ENCODE results near the gene C1QTNF4. TPM values are rescaled to one million over a fixed set of nuclear protein-coding genes. Genes with fewer than 3 reads are reported as not detected.
A peak's percentile ranks its signal among the peaks of the same experiment; 100 is the strongest.
"Not testable (repeated sequence)": the region's sequence is repeated elsewhere in the genome, so short reads cannot be mapped to it uniquely, and the experiment has no call there.

The C1QTNF4 gene
- total RNA-seq = under 1 TPM in 1 of 2 experiments, not detected in 1; 0.22 TPM

DNA sequence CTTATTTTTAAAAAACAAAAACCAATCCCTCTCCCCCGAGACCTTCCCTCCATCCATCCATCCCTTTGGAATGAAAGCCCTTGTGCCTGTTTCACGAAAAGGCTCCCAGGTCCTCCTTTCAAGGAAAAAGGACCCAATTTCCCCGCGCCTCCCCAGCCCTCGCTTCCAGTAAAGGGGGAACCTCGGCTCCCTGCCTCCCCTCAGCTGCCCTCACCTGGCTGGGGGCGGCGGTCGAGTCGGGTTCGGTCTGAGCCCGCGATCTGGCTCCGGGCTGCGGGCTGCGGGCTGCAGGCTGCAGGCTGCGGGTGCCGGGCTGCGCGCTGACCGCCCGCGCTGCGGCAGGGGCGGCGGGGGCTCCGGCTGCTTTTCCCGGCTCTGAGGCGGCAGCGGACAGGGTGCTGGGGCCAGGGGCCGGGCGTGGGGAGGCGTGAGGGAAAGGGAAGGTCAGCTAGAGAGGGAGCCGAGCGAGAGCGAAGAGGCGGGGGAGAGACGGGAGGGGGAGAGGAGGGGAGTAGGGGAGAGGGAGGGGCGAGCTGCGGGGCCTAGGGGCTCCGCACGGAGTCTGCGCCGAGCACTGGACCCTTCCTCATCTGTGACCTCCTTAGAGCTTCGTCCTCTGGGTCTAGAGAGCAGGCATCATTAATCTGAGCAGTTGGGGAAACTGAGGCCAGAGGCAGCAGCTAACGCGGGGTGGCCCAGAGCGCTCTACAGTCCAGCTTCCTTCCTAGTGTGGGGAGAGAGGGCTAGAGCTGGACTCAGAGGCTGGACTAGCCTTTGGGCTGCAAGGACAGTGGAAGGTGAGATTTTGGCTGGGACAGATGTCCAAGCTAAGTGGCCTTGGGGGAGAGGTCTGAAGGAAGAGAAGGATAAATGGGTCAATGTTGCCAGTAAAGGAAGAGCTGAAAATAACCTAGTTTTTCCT lies at the start of gene C1QTNF4:
TSS of gene C1QTNF4 (minus strand) at position 478 of the 922 bp plus-strand sequence. CDS start 3,601 bp downstream, outside the sequence.
- DNase-seq = no peak
- ChIA-PET CTCF (interaction anchor here (0.6 to 1.5 kb wide), 5 partner anchors 13 to 1260 kb away, joined by 3 read pairs; no protein-coding TSS in a partner anchor), POLR2A (no interaction called here)
- no peak within 1 kb of the TSS for H3K4me3 Mint-ChIP-seq
- H3K9me3 Mint-ChIP-seq = no peaks in the 10 kb centered on the region
- H3K27ac Mint-ChIP-seq = no peak within 1 kb of the TSS
- peaks cover 20% of the 10 kb centered on the region for H3K4me1 Mint-ChIP-seq
- peaks cover 34% of the 10 kb centered on the region for H3K27me3 Mint-ChIP-seq
- H3K36me3 Mint-ChIP-seq (ENCODE audit: low read depth) = no peaks in the 10 kb centered on the region

DNA sequence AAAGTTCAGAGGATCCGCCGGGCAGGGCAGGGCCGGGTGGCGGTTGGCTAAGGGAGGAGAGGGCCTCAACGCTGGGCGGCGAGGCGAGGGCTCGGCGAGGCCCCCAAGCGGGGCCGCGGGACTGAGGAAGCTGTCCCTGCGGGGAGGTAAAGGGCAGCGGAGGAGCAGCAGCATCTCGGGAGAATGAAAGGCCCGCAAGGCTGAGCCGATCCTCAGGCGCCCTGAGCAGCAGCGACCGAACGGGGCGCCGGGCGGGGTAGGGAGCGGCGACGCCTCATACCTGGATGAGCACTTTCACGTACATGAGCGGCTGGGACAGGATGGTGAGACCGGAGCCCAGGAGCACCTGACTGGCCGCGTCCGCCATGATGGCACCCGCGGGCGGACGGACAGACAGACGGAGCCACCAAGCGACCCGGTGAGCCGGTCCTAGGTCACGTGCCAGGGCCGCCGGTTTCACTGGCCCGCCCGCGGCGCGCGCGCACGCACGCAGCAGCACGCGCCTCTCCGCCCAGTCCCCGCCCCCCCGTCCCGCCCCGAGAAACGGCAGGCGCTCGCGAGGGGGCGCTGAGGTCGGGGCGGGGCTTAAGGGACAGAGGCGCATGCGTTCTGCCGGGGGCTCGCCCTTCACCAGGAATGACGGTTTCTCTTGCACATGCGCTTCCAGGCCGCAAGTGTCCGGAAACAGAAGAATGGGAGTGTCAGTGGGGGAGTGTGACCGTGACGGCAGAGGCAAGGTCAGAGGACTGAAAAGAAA lies 48.1 kb upstream of the C1QTNF4 start, which contains the start of gene MTCH2:
TSS of gene MTCH2 (minus strand) at position 461 of the 757 bp plus-strand sequence. CDS start at position 367, 94 bp downstream.
- POLR2A ChIA-PET = interaction anchor here (0.6 kb wide), 1 partner anchor 16 kb away, joined by 3 read pairs; no protein-coding TSS in a partner anchor

DNA sequence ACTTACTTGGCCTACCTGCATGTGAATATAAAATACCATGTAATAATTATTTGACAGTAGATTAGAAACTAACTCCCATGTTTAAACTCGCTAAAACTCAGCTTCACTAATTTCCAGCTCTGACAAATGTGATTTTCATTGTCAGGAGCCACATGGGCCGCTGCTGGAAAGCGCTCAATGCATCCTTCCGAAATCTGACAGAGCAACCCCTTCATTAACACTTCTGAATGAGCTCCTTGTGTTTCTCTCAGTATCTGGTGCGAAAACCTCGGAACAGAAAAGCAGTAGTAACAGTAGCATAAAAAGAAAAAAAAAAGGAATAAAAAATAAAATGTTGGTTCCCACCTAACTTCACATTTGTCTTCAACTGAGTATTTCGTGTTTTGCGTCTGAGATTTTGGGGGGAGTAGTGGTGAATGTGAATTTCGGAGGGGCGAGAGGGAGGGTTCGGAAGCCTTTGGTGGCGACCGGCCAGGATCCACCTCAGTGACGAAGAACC lies 47.4 kb upstream of the C1QTNF4 start:
- Mint-ChIP-seq H3K9me3 (no peaks in the 10 kb centered on the region), H3K36me3 (ENCODE audit: low read depth) (peaks cover 24% of the 10 kb centered on the region), H3K27me3 (no peaks in the 10 kb centered on the region), H3K27ac (peak overlapping the region; percentile 97), H3K4me3 (peak overlapping the region; percentile 100), H3K4me1 (peaks cover 28% of the 10 kb centered on the region)
- ChIA-PET POLR2A (interaction anchor here (0.6 kb wide), 1 partner anchor 16 kb away, joined by 3 read pairs; no protein-coding TSS in a partner anchor), CTCF (no interaction called here)
- no peak for DNase-seq

More for the DNA sequence above, 48.1 kb upstream of the C1QTNF4 start, which contains the start of gene MTCH2:
- peak; percentile 96 for DNase-seq
- Mint-ChIP-seq H3K4me1 (peaks cover 29% of the 10 kb centered on the region), H3K27ac (peak within 1 kb of the TSS; percentile 97), H3K27me3 (no peaks in the 10 kb centered on the region), H3K9me3 (no peaks in the 10 kb centered on the region), H3K4me3 (peak within 1 kb of the TSS; percentile 100), H3K36me3 (ENCODE audit: low read depth) (peaks cover 20% of the 10 kb centered on the region)
- CTCF ChIA-PET = no interaction called here

DNA sequence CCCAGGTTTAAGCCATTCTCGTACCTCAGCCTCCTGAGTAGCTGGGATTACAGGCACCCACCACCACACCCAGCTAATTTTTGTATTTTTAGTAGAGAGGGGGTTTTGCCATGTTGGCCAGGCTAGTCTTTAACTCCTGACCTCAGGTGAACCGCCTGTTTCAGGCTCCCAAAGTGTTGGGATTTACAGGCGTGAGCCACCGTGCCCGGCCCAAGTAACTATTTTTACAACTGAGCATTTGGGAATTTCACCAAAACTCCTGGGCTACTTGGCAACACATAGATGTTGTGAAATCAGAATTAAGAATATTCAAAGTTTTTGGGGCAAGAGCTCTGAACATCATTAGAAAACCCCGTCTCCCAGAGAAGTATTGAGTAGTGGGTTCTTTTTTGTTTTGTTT lies 46.3 kb upstream of the C1QTNF4 start:
- H3K27me3 Mint-ChIP-seq, H3K9me3 Mint-ChIP-seq, POLR2A ChIA-PET, DNase-seq, H3K27ac Mint-ChIP-seq, CTCF ChIA-PET: not testable (repeated sequence)
- H3K36me3 Mint-ChIP-seq (ENCODE audit: low read depth) = peaks cover 28% of the 10 kb centered on the region
- H3K4me3 Mint-ChIP-seq = peak overlapping the region; percentile 100
- peaks cover 27% of the 10 kb centered on the region for H3K4me1 Mint-ChIP-seq

DNA sequence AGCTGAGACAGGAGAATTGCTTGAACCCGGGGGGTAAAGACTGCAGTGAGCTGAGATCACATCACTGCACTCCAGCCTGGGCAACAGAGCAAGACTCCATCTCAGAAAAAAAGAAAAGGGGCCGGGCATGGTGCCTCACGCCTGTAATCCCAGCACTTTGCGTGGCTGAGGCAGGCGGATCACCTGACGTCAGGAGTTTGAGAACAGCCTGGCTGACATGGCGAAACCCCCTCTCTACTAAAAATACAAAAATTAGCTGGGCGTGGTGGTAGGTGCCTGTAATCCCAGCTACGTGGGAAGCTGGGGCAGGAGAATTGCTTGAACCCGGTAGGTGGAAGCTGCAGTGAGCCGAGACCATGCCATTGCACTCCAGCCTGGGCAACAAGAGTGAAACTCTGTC lies 42.1 kb upstream of the C1QTNF4 start:
- DNase-seq, H3K27ac Mint-ChIP-seq, H3K4me3 Mint-ChIP-seq, H3K9me3 Mint-ChIP-seq, POLR2A ChIA-PET, H3K27me3 Mint-ChIP-seq: not testable (repeated sequence)
- H3K4me1 Mint-ChIP-seq = peaks cover 14% of the 10 kb centered on the region
- CTCF ChIA-PET = interaction anchor here (0.6 to 1.9 kb wide), 4 partner anchors 11 to 216 kb away, joined by 3 to 6 read pairs (median 4); no protein-coding TSS in a partner anchor
- peaks cover 56% of the 10 kb centered on the region for H3K36me3 Mint-ChIP-seq (ENCODE audit: low read depth)

DNA sequence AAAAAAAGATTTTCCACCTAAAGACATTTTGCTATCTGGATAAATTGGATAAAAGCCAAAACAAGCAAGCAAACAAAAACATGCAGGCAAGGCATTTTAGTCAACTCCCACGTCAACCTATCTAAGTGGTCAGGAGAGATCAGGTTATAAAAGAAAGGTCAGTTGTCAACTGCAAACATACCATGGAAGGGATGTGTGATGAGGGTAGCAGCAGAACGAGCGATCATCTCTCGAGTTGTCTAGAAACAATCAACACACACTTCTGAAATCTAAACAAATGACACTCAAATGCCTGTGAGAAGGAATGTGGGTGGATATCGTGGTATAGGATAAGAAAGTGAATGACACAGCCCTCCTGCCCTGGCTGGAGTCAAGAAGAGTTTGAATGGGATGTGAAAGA lies 37.3 kb upstream of the C1QTNF4 start:
- H3K4me1 Mint-ChIP-seq = no peaks in the 10 kb centered on the region
- H3K27me3 Mint-ChIP-seq = no peaks in the 10 kb centered on the region
- H3K27ac Mint-ChIP-seq = no peak overlapping the region
- ChIA-PET POLR2A (no interaction called here), CTCF (interaction anchor here (0.7 kb wide), 1 partner anchor 74 kb away, joined by 3 read pairs; no protein-coding TSS in a partner anchor)
- no peak for DNase-seq
- no peaks in the 10 kb centered on the region for H3K9me3 Mint-ChIP-seq
- no peak overlapping the region for H3K4me3 Mint-ChIP-seq
- H3K36me3 Mint-ChIP-seq (ENCODE audit: low read depth) = peaks cover 62% of the 10 kb centered on the region

DNA sequence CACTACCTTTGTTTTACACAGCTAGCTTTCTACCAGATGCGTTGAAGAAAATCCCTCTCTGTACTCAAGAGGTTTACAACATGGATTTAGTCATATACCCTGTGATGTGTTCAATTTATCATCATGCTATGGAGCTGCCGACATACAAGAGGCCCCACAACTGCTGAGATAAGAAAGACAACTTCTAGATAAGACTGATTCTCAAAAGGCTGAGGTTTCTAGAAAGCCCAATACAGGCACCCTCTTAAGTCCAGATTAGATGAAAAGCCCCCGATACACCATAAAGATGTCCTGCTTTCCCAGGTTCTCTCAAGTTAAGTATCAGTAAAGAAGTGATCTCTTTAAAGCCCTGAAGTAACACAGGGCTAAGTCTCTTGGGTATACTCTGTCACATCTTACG lies 33.8 kb upstream of the C1QTNF4 start:
- Mint-ChIP-seq H3K27ac (no peak overlapping the region), H3K4me1 (no peaks in the 10 kb centered on the region), H3K4me3 (no peak overlapping the region), H3K27me3 (no peaks in the 10 kb centered on the region), H3K9me3 (no peaks in the 10 kb centered on the region), H3K36me3 (ENCODE audit: low read depth) (peaks cover 46% of the 10 kb centered on the region)
- CTCF ChIA-PET = interaction anchor here (0.6 to 1.4 kb wide), 4 partner anchors 11 to 174 kb away, joined by 3 to 4 read pairs (median 3); no protein-coding TSS in a partner anchor
- DNase-seq = no peak
- POLR2A ChIA-PET = no interaction called here

DNA sequence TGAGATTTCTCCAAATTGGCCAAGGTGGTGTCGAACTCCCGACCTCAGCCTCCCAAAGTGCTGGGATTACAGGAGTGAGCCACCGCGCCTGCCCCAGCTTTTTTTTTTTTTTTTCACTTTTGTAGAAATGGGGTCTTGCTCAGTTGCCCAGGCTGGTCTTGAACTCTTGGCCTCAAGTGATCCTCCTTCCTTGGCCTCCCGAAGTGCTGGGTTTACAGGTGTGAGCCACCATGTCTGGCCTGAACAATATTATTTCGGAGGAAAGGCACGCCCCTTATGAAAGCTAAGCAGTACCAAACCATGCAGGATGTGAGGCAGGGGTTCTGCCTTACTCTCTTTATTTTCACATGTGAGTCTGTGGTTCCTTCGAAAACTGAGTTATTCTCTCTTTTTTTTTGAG lies 32.0 kb upstream of the C1QTNF4 start:
- Mint-ChIP-seq H3K9me3 (no peaks in the 10 kb centered on the region), H3K4me3 (no peak overlapping the region), H3K27ac (no peak overlapping the region), H3K4me1 (no peaks in the 10 kb centered on the region), H3K27me3 (no peaks in the 10 kb centered on the region), H3K36me3 (ENCODE audit: low read depth) (peaks cover 40% of the 10 kb centered on the region)
- ChIA-PET POLR2A (interaction anchor here (0.7 kb wide), 1 partner anchor 16 kb away, joined by 3 read pairs; no protein-coding TSS in a partner anchor), CTCF (interaction anchor here (0.6 to 1.3 kb wide), 3 partner anchors 10 to 333 kb away, joined by 3 to 4 read pairs (median 3); no protein-coding TSS in a partner anchor)
- no peak for DNase-seq

DNA sequence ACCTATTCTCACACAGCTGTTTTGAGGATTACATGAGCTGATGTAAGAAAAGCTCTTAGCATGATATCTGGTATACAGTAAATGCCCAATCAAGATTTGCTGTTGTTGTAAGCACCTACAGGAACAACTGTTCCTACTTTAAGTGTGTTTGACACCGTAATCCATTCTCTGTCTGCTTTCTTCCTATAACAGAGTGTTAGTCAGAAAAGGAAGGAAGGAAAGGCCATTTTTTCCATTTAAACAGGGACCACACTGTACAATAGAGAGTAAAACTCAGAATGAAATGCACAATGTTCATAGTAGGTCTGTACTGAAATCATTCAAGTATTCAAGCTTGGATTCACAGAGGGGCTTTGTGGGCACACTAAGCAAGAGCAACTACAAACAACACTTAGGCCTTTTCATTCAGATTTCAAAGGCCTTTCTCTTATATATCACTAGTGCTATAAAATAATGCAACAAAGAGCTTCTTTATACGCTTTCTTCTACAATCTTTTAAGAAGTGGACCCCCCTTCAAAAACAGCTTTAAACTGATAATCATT lies 26.7 kb upstream of the C1QTNF4 start:
- Mint-ChIP-seq H3K36me3 (ENCODE audit: low read depth) (peaks cover 25% of the 10 kb centered on the region), H3K4me1 (peaks cover 6% of the 10 kb centered on the region), H3K4me3 (no peak overlapping the region), H3K27ac (no peak overlapping the region), H3K9me3 (no peaks in the 10 kb centered on the region), H3K27me3 (no peaks in the 10 kb centered on the region)
- ChIA-PET CTCF (interaction anchor here (1.7 to 1.9 kb wide), 3 partner anchors 8 to 16 kb away, joined by 4 to 6 read pairs (median 5); no protein-coding TSS in a partner anchor), POLR2A (no interaction called here)
- DNase-seq = no peak

DNA sequence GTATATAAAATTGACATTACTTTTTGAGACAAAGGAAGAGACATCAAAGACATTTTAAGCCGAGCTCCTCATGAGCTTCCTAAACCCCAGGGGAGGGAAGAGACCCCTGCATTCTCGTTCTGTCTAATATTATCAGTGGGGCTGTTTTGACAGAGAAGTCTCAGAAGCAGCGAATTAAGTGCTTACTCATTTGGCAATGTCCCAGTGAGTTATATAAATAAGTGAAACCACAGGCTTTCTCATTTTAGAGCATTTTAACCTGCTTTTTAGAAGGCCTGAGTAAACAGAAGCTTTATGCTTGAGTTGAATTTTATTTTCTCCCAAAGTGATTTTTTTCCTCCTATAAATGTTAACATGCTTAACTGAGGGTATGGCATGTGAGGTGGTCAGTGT lies 23.2 kb upstream of the C1QTNF4 start:
- H3K27me3 Mint-ChIP-seq = no peaks in the 10 kb centered on the region
- no peak for DNase-seq
- CTCF ChIA-PET = interaction anchor here (0.8 to 1.3 kb wide), 4 partner anchors 11 to 146 kb away, joined by 3 to 4 read pairs (median 3); no protein-coding TSS in a partner anchor
- H3K9me3 Mint-ChIP-seq = no peaks in the 10 kb centered on the region
- POLR2A ChIA-PET = interaction anchor here (0.6 kb wide), 1 partner anchor 1190 kb away, joined by 3 read pairs; no protein-coding TSS in a partner anchor
- H3K27ac Mint-ChIP-seq = no peak overlapping the region
- H3K4me1 Mint-ChIP-seq = peaks cover 6% of the 10 kb centered on the region
- H3K4me3 Mint-ChIP-seq = no peak overlapping the region
- peaks cover 16% of the 10 kb centered on the region for H3K36me3 Mint-ChIP-seq (ENCODE audit: low read depth)

DNA sequence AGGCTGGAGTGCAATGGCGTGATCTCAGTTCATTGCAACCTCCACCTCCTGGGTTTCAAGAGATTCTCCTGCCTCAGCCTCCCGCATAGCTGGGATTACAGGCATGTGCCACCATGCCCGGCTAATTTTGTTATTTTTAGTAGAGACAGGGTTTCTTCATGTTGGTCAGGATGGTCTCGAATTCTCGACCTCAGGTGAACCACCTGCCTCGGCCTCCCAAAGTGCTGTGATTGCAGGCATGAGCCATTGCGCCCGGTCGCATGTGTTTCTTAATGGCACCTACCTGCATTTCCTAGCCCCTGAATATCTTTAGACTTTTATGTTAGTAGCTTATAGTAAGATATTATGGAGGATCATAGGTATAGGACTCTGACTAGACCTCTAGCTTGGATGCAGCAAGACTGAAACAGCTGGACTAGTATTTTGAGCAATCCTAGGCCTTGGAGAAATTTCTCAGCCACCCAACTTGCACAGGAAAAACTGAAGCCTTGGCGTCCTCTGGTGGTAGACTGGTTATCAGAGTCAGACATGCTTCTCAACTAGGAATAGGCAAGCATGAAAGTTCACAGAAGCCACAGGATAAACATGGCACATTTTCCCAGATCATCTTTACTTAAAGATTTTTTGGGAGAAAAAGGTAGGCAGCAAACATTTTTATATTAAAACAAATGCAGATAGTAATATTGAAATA lies 22.7 kb upstream of the C1QTNF4 start:
- H3K4me3 Mint-ChIP-seq = no peak overlapping the region
- ChIA-PET CTCF (interaction anchor here (0.7 to 1.3 kb wide), 6 partner anchors 12 to 262 kb away, joined by 3 to 5 read pairs (median 3); no protein-coding TSS in a partner anchor), POLR2A (interaction anchor here (0.6 kb wide), 1 partner anchor 1190 kb away, joined by 3 read pairs; no protein-coding TSS in a partner anchor)
- no peak overlapping the region for H3K27ac Mint-ChIP-seq
- H3K9me3 Mint-ChIP-seq = no peaks in the 10 kb centered on the region
- DNase-seq = peak; percentile 35
- H3K4me1 Mint-ChIP-seq = peaks cover 6% of the 10 kb centered on the region
- peaks cover 15% of the 10 kb centered on the region for H3K36me3 Mint-ChIP-seq (ENCODE audit: low read depth)
- H3K27me3 Mint-ChIP-seq = no peaks in the 10 kb centered on the region

Data from activated CD4-positive, alpha-beta T cell treated with anti-CD3 and anti-CD28 coated beads, Interleukin-2, amount 10 ng/mL, durations not matched to agents 7 days and 5 days (primary cell).